ENCODE data around the gene ELAVL2. TPM values are rescaled to one million over a fixed set of nuclear protein-coding genes. Genes with fewer than 3 reads are reported as not detected.

The ELAVL2 gene
- polyA plus RNA-seq, result 1.2 TPM
- long read RNA-seq, donor 1, result 0 reads
- long read RNA-seq, donor 2, result 0 reads
- long read RNA-seq, donor 3, result 0 reads
- long read RNA-seq, donor 4, result 0 reads
- long read RNA-seq, donor 5, result 0 reads
- long read RNA-seq, donor 6, result 0 reads
- long read RNA-seq, donor 7, result 0 reads
- long read RNA-seq, donor 8, result 0 reads
- long read RNA-seq, donor 9, result 0 reads
- long read RNA-seq, donor 10, result 0 reads
- long read RNA-seq, donor 11, result 0 reads

DNA sequence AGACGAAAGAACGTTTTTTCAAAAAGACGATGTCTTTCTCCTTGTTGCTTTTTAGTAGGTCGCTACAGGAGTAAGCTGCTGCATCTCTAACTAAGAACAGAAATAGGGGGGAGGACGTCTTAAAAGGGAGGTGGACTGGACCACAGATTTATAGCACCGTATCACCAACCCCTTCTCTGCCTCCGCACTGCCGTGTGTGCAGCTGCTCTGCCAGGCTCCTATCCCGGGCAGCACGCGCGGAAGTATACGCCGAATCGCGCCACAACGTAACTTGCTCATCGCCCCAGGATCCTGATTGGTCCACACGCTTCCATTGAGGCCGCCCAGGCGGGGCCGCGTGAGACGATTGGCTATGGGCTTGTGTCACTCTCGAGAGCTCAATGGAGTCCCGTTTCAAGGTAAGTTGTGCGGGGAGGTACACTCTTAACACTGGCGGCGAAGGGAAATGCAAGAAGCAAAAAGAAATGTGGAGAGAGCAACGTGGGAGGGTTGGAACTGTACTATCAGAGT lies at the start of gene ELAVL2:
Gene ELAVL2 (minus strand): TSS at position 121 of the 510 bp plus-strand sequence. CDS start 64,006 bp downstream, outside the sequence.
- 0% methylated on average over 1 of the region's 30 CpGs for WGBS (ENCODE audit: insufficient coverage, low lambda C conversion rate)

DNA sequence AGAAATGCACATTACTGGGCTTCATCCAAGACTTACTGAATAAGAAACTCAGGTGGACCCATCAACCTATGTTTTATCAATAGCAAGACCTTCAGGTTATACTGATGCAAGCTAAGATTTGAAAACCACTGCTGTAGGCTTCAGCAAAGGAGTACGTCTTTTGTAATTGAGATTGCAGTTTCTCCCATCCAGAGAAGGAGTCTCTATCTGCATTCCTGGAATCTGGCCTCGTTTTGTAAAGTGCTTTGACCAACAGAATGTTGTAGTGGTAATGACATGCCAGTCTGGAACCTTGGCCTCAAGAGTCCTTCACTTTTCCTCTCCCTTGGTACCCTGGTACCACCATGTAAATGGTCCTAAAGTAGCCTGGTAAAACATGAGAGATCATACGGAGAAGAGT lies 32.2 kb upstream of the ELAVL2 start:
- no peak overlapping the region for H3K27ac ChIP-seq (ENCODE audit: low read length)
- WGBS (ENCODE audit: insufficient coverage, low lambda C conversion rate), result no CpG with 5 or more reads among the region's 3 CpGs
- no peaks in the 10 kb centered on the region for H3K27me3 ChIP-seq (ENCODE audit: control insufficient read depth, insufficient read depth, low read length)
- no peaks in the 10 kb centered on the region for H3K9me3 ChIP-seq (ENCODE audit: control insufficient read depth, low read depth, low read length)
- no peaks in the 10 kb centered on the region for H3K36me3 ChIP-seq (ENCODE audit: control insufficient read depth, insufficient read depth, low read length)
- no peak for DNase-seq
- H3K4me1 ChIP-seq (ENCODE audit: control insufficient read depth, insufficient read depth, low read length), result no peaks in the 10 kb centered on the region
- H3K4me3 ChIP-seq (ENCODE audit: low read length), result no peak overlapping the region

More for the DNA sequence above, at the start of gene ELAVL2:
- Histone ChIP-seq H3K9me3 (ENCODE audit: control insufficient read depth, low read depth, low read length) (peaks cover 3% of the 10 kb centered on the region), H3K36me3 (ENCODE audit: control insufficient read depth, insufficient read depth, low read length) (no peaks in the 10 kb centered on the region), H3K27me3 (ENCODE audit: control insufficient read depth, insufficient read depth, low read length) (peaks cover 81% of the 10 kb centered on the region), H3K4me1 (ENCODE audit: control insufficient read depth, insufficient read depth, low read length) (peaks cover 9% of the 10 kb centered on the region), H3K27ac (ENCODE audit: low read length) (no peak within 1 kb of the TSS), H3K4me3 (ENCODE audit: low read length) (peak within 1 kb of the TSS; percentile 37)
- peak; percentile 77 to 91 for DNase-seq

DNA sequence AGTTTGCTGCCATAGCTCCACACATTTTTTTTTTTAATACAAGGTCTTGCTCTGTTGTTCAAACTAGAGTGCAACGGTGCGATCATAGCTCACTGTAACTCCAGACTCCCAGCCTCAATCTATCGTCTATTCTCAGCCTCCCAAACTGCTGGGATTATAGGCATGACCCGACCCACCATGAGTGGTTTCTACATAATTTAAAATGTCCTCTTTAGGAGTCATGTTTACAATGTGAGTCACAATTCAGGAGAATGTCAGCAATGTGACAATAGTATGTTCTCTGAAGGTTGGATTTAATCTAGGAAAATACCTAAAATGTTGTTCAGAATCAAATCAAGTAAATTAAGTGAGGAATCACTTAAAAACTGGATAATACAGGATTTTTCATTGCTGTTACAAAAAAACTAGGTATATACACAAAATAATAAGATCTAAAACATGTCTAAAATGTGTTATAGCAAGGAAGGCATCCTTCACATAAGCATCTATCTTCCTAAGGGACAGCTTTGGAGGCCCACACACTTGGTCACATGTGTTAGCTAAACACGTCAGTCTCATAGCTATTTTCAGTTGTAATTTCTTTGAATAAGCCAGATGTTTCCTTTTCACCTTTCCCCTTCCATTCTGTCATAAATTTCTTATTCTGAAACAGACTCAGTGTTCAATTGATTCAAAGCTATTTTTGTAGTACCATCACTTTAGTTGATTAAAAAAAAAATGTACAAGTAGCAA lies 30.0 kb upstream of the ELAVL2 start:
- Histone ChIP-seq H3K9me3 (ENCODE audit: control insufficient read depth, low read depth, low read length) (peaks cover 3% of the 10 kb centered on the region), H3K27ac (ENCODE audit: low read length) (no peak overlapping the region), H3K27me3 (ENCODE audit: control insufficient read depth, insufficient read depth, low read length) (peaks cover 13% of the 10 kb centered on the region), H3K4me3 (ENCODE audit: low read length) (no peak overlapping the region), H3K4me1 (ENCODE audit: control insufficient read depth, insufficient read depth, low read length) (no peaks in the 10 kb centered on the region), H3K36me3 (ENCODE audit: control insufficient read depth, insufficient read depth, low read length) (no peaks in the 10 kb centered on the region)
- 89% methylated on average over 3 of the region's 5 CpGs for WGBS (ENCODE audit: insufficient coverage, low lambda C conversion rate)
- DNase-seq, result no peak

GRCh38 chr9:23850690-23851629 lies 24.9 kb upstream of the ELAVL2 start:
- Histone ChIP-seq H3K27me3 (ENCODE audit: control insufficient read depth, insufficient read depth, low read length) (peaks cover 36% of the 10 kb centered on the region), H3K36me3 (ENCODE audit: control insufficient read depth, insufficient read depth, low read length) (no peaks in the 10 kb centered on the region), H3K27ac (ENCODE audit: low read length) (no peak overlapping the region), H3K9me3 (ENCODE audit: control insufficient read depth, low read depth, low read length) (peaks cover 4% of the 10 kb centered on the region), H3K4me3 (ENCODE audit: low read length) (peak overlapping the region; percentile 23), H3K4me1 (ENCODE audit: control insufficient read depth, insufficient read depth, low read length) (no peaks in the 10 kb centered on the region)
- WGBS (ENCODE audit: insufficient coverage, low lambda C conversion rate), result no CpG with 5 or more reads among the region's 62 CpGs
- peak in 1 of 2 donors; percentile 2 for DNase-seq

DNA sequence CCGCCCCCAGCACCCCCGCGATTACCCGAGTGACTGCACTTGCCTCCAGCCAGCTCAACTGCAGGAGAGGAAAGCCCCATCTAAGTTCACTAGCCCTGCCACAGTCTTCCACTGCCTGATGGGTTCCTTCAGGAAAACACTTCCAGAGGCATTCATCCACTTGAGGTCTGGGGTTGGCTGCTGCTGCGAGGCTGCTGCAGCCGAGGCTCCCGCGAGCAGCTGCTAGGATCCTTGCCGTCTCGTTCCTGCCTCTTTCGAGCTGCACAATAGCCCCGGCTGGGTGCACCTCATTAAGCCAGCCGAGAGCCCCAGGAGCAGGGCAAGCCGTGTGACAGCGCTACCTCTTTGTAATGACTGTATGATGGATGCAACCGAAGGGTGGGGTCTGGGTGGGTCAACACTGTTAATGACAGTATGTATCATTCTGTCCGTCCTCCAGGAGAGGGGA lies 24.2 kb upstream of the ELAVL2 start:
- no peaks in the 10 kb centered on the region for H3K4me1 ChIP-seq (ENCODE audit: control insufficient read depth, insufficient read depth, low read length)
- H3K4me3 ChIP-seq (ENCODE audit: low read length), result no peak overlapping the region
- H3K36me3 ChIP-seq (ENCODE audit: control insufficient read depth, insufficient read depth, low read length), result no peaks in the 10 kb centered on the region
- no peak overlapping the region for H3K27ac ChIP-seq (ENCODE audit: low read length)
- no peak for DNase-seq
- no CpG with 5 or more reads among the region's 17 CpGs for WGBS (ENCODE audit: insufficient coverage, low lambda C conversion rate)
- H3K27me3 ChIP-seq (ENCODE audit: control insufficient read depth, insufficient read depth, low read length), result peaks cover 36% of the 10 kb centered on the region
- peaks cover 4% of the 10 kb centered on the region for H3K9me3 ChIP-seq (ENCODE audit: control insufficient read depth, low read depth, low read length)

GRCh38 chr9:23849379-23850035 lies 23.5 kb upstream of the ELAVL2 start:
- H3K27me3 ChIP-seq (ENCODE audit: control insufficient read depth, insufficient read depth, low read length), result peaks cover 36% of the 10 kb centered on the region
- no peak overlapping the region for H3K4me3 ChIP-seq (ENCODE audit: low read length)

DNA sequence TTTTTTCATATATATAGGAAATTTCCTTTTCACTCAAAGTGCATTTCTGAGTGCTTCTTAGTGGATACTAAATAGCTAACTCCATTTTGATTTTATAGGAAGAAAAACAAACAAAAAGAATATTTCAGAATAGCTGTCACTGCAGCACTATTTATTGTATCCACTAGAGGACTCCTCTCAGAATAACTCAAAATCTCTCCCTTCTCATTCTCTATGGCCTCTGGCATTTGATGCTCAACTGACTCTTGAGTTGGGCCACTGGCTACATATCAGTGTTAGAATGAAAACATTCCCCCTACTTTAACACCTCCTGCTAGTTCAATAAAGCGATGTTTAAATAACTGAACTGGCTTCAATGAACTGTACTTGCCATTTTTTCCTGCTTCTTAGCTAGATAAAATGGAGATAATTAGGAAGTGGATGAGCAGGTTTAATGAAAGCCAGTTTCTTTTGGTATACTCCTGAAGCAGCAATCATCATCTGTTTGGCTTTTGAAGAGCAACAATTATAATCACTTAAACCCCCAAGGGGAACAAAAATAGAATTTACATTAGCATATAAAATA lies 16.6 kb upstream of the ELAVL2 start:
- Histone ChIP-seq H3K9me3 (ENCODE audit: control insufficient read depth, low read depth, low read length) (no peaks in the 10 kb centered on the region), H3K27ac (ENCODE audit: low read length) (no peak overlapping the region), H3K4me3 (ENCODE audit: low read length) (no peak overlapping the region), H3K4me1 (ENCODE audit: control insufficient read depth, insufficient read depth, low read length) (no peaks in the 10 kb centered on the region), H3K27me3 (ENCODE audit: control insufficient read depth, insufficient read depth, low read length) (no peaks in the 10 kb centered on the region), H3K36me3 (ENCODE audit: control insufficient read depth, insufficient read depth, low read length) (no peaks in the 10 kb centered on the region)
- WGBS (ENCODE audit: insufficient coverage, low lambda C conversion rate), result no CpG with 5 or more reads among the region's 1 CpG
- DNase-seq, result no peak

More at GRCh38 chr9:23849379-23850035, 23.5 kb upstream of the ELAVL2 start:
- no peaks in the 10 kb centered on the region for H3K36me3 ChIP-seq (ENCODE audit: control insufficient read depth, insufficient read depth, low read length)
- H3K4me1 ChIP-seq (ENCODE audit: control insufficient read depth, insufficient read depth, low read length), result no peaks in the 10 kb centered on the region
- H3K9me3 ChIP-seq (ENCODE audit: control insufficient read depth, low read depth, low read length), result peaks cover 4% of the 10 kb centered on the region
- WGBS (ENCODE audit: insufficient coverage, low lambda C conversion rate), result 0% methylated on average over 1 of the region's 11 CpGs
- DNase-seq, result no peak
- H3K27ac ChIP-seq (ENCODE audit: low read length), result no peak overlapping the region

DNA sequence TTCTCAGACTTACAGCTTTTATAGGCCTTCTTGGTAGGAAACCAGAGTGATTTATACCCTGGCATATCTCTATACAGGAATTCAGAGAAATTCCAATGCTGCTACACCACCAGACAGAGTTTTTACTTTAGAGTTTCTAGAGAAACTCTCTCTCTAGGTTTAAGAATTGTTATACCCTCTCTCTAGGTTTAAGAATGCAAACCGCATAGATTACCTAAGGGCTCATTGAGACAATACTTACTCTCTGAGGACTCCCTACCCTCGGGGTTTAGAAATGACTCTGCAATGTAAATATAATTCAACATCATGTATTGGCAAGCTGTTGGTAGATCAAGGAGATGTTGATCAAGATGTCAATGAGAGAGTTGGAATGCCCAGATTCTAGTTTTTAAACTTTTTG lies 15.3 kb upstream of the ELAVL2 start:
- H3K4me3 ChIP-seq (ENCODE audit: low read length), result no peak overlapping the region
- H3K36me3 ChIP-seq (ENCODE audit: control insufficient read depth, insufficient read depth, low read length), result no peaks in the 10 kb centered on the region
- DNase-seq, result no peak
- H3K9me3 ChIP-seq (ENCODE audit: control insufficient read depth, low read depth, low read length), result no peaks in the 10 kb centered on the region
- no peaks in the 10 kb centered on the region for H3K27me3 ChIP-seq (ENCODE audit: control insufficient read depth, insufficient read depth, low read length)
- H3K27ac ChIP-seq (ENCODE audit: low read length), result no peak overlapping the region
- no peaks in the 10 kb centered on the region for H3K4me1 ChIP-seq (ENCODE audit: control insufficient read depth, insufficient read depth, low read length)
- WGBS (ENCODE audit: insufficient coverage, low lambda C conversion rate), result no CpG with 5 or more reads among the region's 2 CpGs

DNA sequence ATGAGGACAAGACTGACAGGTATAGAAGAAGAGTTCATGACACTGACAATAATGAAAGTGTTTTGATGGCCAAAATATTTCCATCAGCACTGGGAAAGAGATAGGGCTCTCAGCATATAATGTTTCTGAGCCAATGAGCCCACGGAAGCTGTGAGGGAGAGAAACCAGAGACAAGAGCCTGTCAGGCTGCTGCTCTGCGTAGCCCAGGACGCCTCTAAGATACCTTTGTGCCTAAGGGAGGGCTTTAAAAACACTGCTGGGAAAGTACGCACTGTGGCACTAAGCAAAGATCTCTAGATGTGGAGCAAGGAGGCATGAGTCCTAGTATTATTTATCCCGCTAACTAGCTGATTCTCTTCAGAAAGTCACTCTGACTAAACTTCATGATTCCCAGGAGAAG lies 11.0 kb upstream of the ELAVL2 start:
- Histone ChIP-seq H3K4me3 (ENCODE audit: low read length) (no peak overlapping the region), H3K27ac (ENCODE audit: low read length) (no peak overlapping the region), H3K9me3 (ENCODE audit: control insufficient read depth, low read depth, low read length) (no peaks in the 10 kb centered on the region), H3K4me1 (ENCODE audit: control insufficient read depth, insufficient read depth, low read length) (no peaks in the 10 kb centered on the region), H3K36me3 (ENCODE audit: control insufficient read depth, insufficient read depth, low read length) (no peaks in the 10 kb centered on the region), H3K27me3 (ENCODE audit: control insufficient read depth, insufficient read depth, low read length) (peaks cover under 1% of the 10 kb centered on the region)
- DNase-seq, result no peak
- no CpG with 5 or more reads among the region's 5 CpGs for WGBS (ENCODE audit: insufficient coverage, low lambda C conversion rate)

All from large intestine (tissue), 12 donors.